Fibroblast of skin of left quadriceps (primary cell): Measurements from ENCODE around the gene KRTAP5-11.

Experiments
- DNase-seq, 2 experiments: peaks; one replicate each; pipeline ENCODE4 v3.0.0-alpha.2; 2013; ENCODE audit warnings: low read depth in 2 of 2

Gene KRTAP5-11

DNA sequence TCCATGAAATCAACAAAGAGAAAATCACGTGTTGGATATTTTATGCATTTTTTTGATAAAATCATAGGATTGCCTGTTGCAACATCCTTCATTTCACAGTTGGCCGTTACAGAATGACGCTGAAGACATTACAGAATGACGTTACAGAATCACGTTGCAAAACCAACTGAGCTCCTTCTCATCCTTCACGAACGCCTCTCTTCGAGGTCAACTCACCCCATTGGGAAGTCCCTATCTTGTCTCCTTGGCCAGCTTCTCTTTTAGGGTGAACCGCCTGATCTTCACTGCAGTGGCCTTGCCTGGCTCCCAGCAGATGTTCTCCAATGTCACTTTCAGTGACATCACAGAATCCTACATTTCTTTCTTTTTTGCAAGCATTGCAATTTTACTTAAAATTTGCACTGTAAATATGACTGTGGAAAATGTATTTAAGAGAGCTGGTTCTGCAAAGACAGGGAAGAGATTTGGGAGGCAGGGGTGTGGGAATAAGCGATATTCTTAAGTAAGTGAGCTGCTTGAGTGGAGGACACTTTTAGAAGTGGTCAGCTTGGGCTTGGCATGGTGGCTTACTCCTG lies 50.6 kb downstream of the KRTAP5-11 start:
- no peak for DNase-seq
